Hepatocyte (in vitro differentiated cells): ENCODE measurements around the gene TRAPPC3.

ENCODE experiments used
- CTCF ChIP-seq: fragments of 200-600 bp; sonication (generic); IDR thresholded peaks from 2 replicates; pipeline ENCODE4 v1.5.1; 2016; ENCODE audit warnings: antibody characterized with exemption, mild to moderate bottlenecking; ENCODE audit not compliant: poor library complexity
- EZH2phosphoT487 ChIP-seq: fragments of 200-600 bp; sonication (generic); IDR thresholded peaks from one replicate; pipeline ENCODE4 v1.6.1; 2018; ENCODE audit warnings: antibody characterized with exemption, mild to moderate bottlenecking, low read depth, moderate library complexity; ENCODE audit not compliant: unreplicated experiment, severe bottlenecking

- TF ChIP-seq CTCF (no peak), EZH2phosphoT487 (no peak)
Measured at GRCh38 chr1:36108314-36108713, 41.0 kb downstream of the TRAPPC3 start.
